GM23248 (cell line): ENCODE measurements around the gene DIP2C.

Source experiments
- EZH2 ChIP-seq: fragments of 200-600 bp; sonication (generic); IDR thresholded peaks from 2 replicates; pipeline ENCODE4 v1.6.1; 2018; ENCODE audit warnings: antibody characterized with exemption, mild to moderate bottlenecking; ENCODE audit not compliant: insufficient read depth, poor library complexity, severe bottlenecking
- EZH2phosphoT487 ChIP-seq: fragments of 200-600 bp; sonication (generic); IDR thresholded peaks from 2 replicates; pipeline ENCODE4 v1.6.1; 2018; ENCODE audit warnings: antibody characterized with exemption, moderate library complexity, mild to moderate bottlenecking, low read depth; ENCODE audit not compliant: insufficient read depth

DNA sequence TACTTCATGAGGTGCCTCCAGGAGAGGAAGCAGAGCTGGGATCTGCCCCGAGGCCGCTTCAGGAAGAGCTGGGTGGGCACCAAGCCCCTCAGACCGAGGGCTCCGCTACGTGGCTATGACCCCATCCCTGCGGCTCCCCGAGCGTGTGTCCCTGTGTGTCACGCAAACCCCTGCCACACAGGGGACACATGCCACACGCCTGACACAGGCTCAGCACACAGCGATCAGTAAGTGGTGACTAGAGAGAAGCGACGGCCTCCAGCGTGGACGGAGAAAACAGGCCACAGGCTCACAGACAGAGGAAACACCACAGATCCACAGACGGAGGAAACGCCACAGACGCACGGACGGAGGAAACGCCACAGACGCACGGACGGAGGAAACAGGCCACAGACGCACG, 18.5 kb downstream of the DIP2C start:
- TF ChIP-seq EZH2: no peak
- TF ChIP-seq EZH2phosphoT487: no peak
